SK-N-SH (cell line): ENCODE measurements around the gene VPS11. TPM values are rescaled to one million over a fixed set of nuclear protein-coding genes. Genes with fewer than 3 reads are reported as not detected.

Experiments
- CTCF ChIA-PET: fragments of 300-600, 350-600 bp; formaldehyde crosslinking; extraction: SDS; loops from one replicate; lab custom pipeline; 2021; lab: Yijun Ruan, JAX
- POLR2A ChIA-PET: fragments of 350-600 bp; sonication (Branson Sonifier 250); formaldehyde crosslinking; extraction: SDS; loops from one replicate; lab custom pipeline; 2020; ENCODE audit warnings: antibody characterized with exemption, inconsistent platforms; lab: Yijun Ruan, JAX
- DNase-seq: peaks from one replicate; pipeline ENCODE4 v3.0.0; 2012
- H2AFZ ChIP-seq: fragments of 200-600 bp; sonication (generic); 2 replicates; pipeline ENCODE4 v1.8.1; 2016; ENCODE audit warnings: antibody characterized with exemption, mild to moderate bottlenecking, low read depth
- H3F3A ChIP-seq: fragments of 200-600 bp; sonication (generic); replicated peaks from 2 replicates; pipeline ENCODE3; 2016; ENCODE audit warnings: antibody characterized with exemption, mild to moderate bottlenecking; ENCODE audit not compliant: insufficient read depth
- H3K27ac ChIP-seq, 2 experiments: fragments of 200-500 bp in 1 of 2; fragments of 200-600 bp in 1 of 2; sonication (Bioruptor generic) in 1 of 2; sonication (generic), shearing (Covaris generic) in 1 of 2; 2 replicates each; pipeline versions ENCODE4 v1.5.1 to v1.6.1; 2014 to 2016; ENCODE audit warnings: low read depth in 2 of 2, inconsistent platforms in 1 of 2, low read length in 1 of 2, mild to moderate bottlenecking in 1 of 2, mixed read lengths in 1 of 2
- H3K27me3 ChIP-seq: fragments of 200-600 bp; sonication (generic), shearing (Covaris generic); 2 replicates; pipeline ENCODE4 v1.6.1; 2016; ENCODE audit warnings: mixed run types; ENCODE audit not compliant: insufficient read depth
- H3K36me3 ChIP-seq, 2 experiments: fragments of 200-500 bp in 1 of 2; fragments of 200-600 bp in 1 of 2; sonication (Bioruptor generic) in 1 of 2; sonication (generic) in 1 of 2; replicated peaks in 1 of 2; 2 replicates each; pipeline versions ENCODE3 to v1.5.1; 2014 to 2016; ENCODE audit warnings: low read length in 1 of 2, mild to moderate bottlenecking in 1 of 2; ENCODE audit not compliant: insufficient read depth in 2 of 2, control insufficient read depth in 1 of 2
- H3K4me1 ChIP-seq, 2 experiments: fragments of 200-500 bp in 1 of 2; fragments of 200-600 bp in 1 of 2; sonication (Bioruptor generic) in 1 of 2; sonication (generic), shearing (Covaris generic) in 1 of 2; 2 replicates each; pipeline versions ENCODE4 v1.5.1 to v1.6.1; 2014 to 2016; ENCODE audit warnings: low read depth in 1 of 2, low read length in 1 of 2, mixed run types in 1 of 2; ENCODE audit not compliant: insufficient read depth in 2 of 2, control insufficient read depth in 1 of 2
- H3K4me2 ChIP-seq: fragments of 200-600 bp; sonication (generic), shearing (Covaris generic); 2 replicates; pipeline ENCODE4 v1.6.1; 2017; ENCODE audit warnings: mixed run types
- H3K4me3 ChIP-seq, 2 experiments: fragments of 200-500 bp in 1 of 2; fragments of 200-600 bp in 1 of 2; sonication (Bioruptor generic) in 1 of 2; sonication (generic), shearing (Covaris generic) in 1 of 2; 2 replicates each; pipeline versions ENCODE4 v1.5.1 to v1.8.1; 2014 to 2016; ENCODE audit warnings: low read depth in 2 of 2, inconsistent platforms in 1 of 2, low read length in 1 of 2, mild to moderate bottlenecking in 1 of 2, mixed read lengths in 1 of 2, moderate library complexity in 1 of 2
- H3K79me2 ChIP-seq: fragments of 200-600 bp; sonication (generic); 2 replicates; pipeline ENCODE4 v1.8.1; 2017; ENCODE audit warnings: mild to moderate bottlenecking; ENCODE audit not compliant: insufficient read depth
- H3K9ac ChIP-seq: fragments of 200-600 bp; sonication (generic); 2 replicates; pipeline ENCODE4 v1.6.1; 2017; ENCODE audit warnings: mixed run types
- H3K9me2 ChIP-seq: fragments of 200-600 bp; sonication (generic); 2 replicates; pipeline ENCODE4 v1.6.1; 2017; ENCODE audit warnings: mixed run types
- H3K9me3 ChIP-seq: fragments of 200-600 bp; sonication (generic); 2 replicates; pipeline ENCODE4 v1.6.1; 2017; ENCODE audit warnings: mixed run types, mild to moderate bottlenecking, moderate library complexity
- H4K20me1 ChIP-seq: fragments of 200-600 bp; sonication (generic); 2 replicates; pipeline ENCODE4 v1.6.1; 2017; ENCODE audit warnings: mild to moderate bottlenecking, mixed run types; ENCODE audit not compliant: insufficient read depth
- CHD2 ChIP-seq: fragments of 150-350 bp; IDR thresholded peaks from 2 replicates; pipeline ENCODE4 v1.6.1; 2018; ENCODE audit warnings: low read length; ENCODE audit not compliant: partially characterized antibody
- EZH2phosphoT487 ChIP-seq: fragments of 200-600 bp; sonication (generic); IDR thresholded peaks from 2 replicates; pipeline ENCODE4 v1.6.1; 2017; ENCODE audit warnings: low read depth, mixed run types, mild to moderate bottlenecking, antibody characterized with exemption, moderate library complexity, borderline replicate concordance
- FOXJ3 ChIP-seq: sonication (generic); formaldehyde crosslinking; IDR thresholded peaks from 2 replicates; pipeline ENCODE4 v1.5.1; 2020; ENCODE audit warnings: mild to moderate bottlenecking, missing genetic modification reagents
- GABPA ChIP-seq: IDR thresholded peaks from 2 replicates; pipeline ENCODE4 v1.4.0; 2012; ENCODE audit warnings: low read depth, mild to moderate bottlenecking
- GATA2 ChIP-seq: sonication (generic); formaldehyde crosslinking; IDR thresholded peaks from 2 replicates; pipeline ENCODE4 v1.5.0; 2020; ENCODE audit warnings: mild to moderate bottlenecking, missing genetic modification reagents
- MAX ChIP-seq: IDR thresholded peaks from 2 replicates; pipeline ENCODE4 v1.4.0; 2012; ENCODE audit warnings: low read depth
- MEF2A ChIP-seq: IDR thresholded peaks from 2 replicates; pipeline ENCODE4 v1.4.0; 2012; ENCODE audit warnings: low read depth, borderline replicate concordance
- MXI1 ChIP-seq: IDR thresholded peaks from 2 replicates; pipeline ENCODE4 v1.6.1; 2012; ENCODE audit warnings: mild to moderate bottlenecking, low read depth, low read length, improper control_type of control experiment
- NFIC ChIP-seq: IDR thresholded peaks from 2 replicates; pipeline ENCODE4 v1.4.0; 2012; ENCODE audit warnings: borderline replicate concordance
- NRF1 ChIP-seq: IDR thresholded peaks from 2 replicates; pipeline ENCODE4 v1.6.1; 2012; ENCODE audit warnings: low read depth, mild to moderate bottlenecking, low read length
- POLR2AphosphoS5 ChIP-seq: IDR thresholded peaks from 2 replicates; pipeline ENCODE4 v1.6.1; 2012; ENCODE audit warnings: low read depth, low read length
- RAD21 ChIP-seq: IDR thresholded peaks from 2 replicates; pipeline ENCODE4 v1.6.1; 2012; ENCODE audit warnings: mild to moderate bottlenecking, low read length
- RFX5 ChIP-seq: IDR thresholded peaks from 2 replicates; pipeline ENCODE4 v1.6.1; 2012; ENCODE audit warnings: mild to moderate bottlenecking, improper control_type of control experiment, low read length
- RXRA ChIP-seq: IDR thresholded peaks from 2 replicates; pipeline ENCODE4 v1.4.0; 2012; ENCODE audit warnings: low read depth, mild to moderate bottlenecking, borderline replicate concordance
- TCF12 ChIP-seq: IDR thresholded peaks from 2 replicates; pipeline ENCODE4 v1.4.0; 2012
- TEAD4 ChIP-seq: IDR thresholded peaks from 2 replicates; pipeline ENCODE4 v1.4.0; 2012; ENCODE audit warnings: mild to moderate bottlenecking, borderline replicate concordance; ENCODE audit not compliant: insufficient read depth
- USF1 ChIP-seq: IDR thresholded peaks from 2 replicates; pipeline ENCODE4 v1.4.0; 2012; ENCODE audit warnings: low read depth, borderline replicate concordance
- WGBS: methylation state at CpG from one replicate; pipeline ENCODE4 v1.1.6; 2017; ENCODE audit warnings: low lambda C conversion rate; 5-methylcytosine and 5-hydroxymethylcytosine counted together
- polyA plus RNA-seq, 3 experiments: library from polyadenylated mRNA; depleted of rRNA; stranded (reverse); fragments of >200 nt; gene quantifications; 2 replicates each; pipeline ENCODE4 v1.2.3, GENCODE V29; 2012
- TF ChIP-seq, protein P1 (sequence below): fragments of 150-350 bp; IDR thresholded peaks from 2 replicates; pipeline ENCODE4 v1.6.1; 2017; ENCODE audit warnings: antibody characterized with exemption, low read length, low read depth, borderline replicate concordance
- TF ChIP-seq, protein P2 (sequence below): IDR thresholded peaks from 2 replicates; pipeline ENCODE4 v1.6.1; 2012; ENCODE audit warnings: mild to moderate bottlenecking, low read depth, low read length, moderate library complexity
- TF ChIP-seq, protein P3 (sequence below): fragments of 150-350 bp; IDR thresholded peaks from 2 replicates; pipeline ENCODE4 v1.6.1; 2016; ENCODE audit warnings: mild to moderate bottlenecking, low read depth, low read length

VPS11 gene
- polyA plus RNA-seq, 1 of the 3 experiments (the other 2 are of a cell fraction): 14.8 TPM

DNA sequence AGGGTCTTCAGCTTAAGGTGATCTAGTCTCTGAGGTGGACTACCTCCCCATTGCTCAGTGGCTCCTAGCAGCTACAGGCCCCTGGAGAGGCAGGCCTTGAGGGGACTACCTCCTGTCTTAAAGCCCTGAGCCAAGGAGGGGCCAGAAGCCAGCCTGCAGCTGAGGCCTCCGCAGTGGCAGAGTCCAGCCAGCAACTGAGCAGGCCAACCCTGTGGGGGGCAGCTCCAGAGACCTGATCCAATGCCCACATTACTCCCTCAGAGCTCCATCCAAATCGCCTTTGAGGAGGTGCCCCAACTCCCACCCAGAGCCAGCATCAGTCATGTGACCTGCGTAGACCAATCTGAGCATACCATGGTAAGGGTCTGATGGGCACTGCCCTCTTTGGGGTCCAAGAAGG lies 42.2 kb downstream of the VPS11 start (continued):
- TF ChIP-seq RAD21: no peak
- TF ChIP-seq, protein P1, sequence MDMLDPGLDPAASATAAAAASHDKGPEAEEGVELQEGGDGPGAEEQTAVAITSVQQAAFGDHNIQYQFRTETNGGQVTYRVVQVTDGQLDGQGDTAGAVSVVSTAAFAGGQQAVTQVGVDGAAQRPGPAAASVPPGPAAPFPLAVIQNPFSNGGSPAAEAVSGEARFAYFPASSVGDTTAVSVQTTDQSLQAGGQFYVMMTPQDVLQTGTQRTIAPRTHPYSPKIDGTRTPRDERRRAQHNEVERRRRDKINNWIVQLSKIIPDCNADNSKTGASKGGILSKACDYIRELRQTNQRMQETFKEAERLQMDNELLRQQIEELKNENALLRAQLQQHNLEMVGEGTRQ: no peak
- no peak for TF ChIP-seq GATA2 (CRISPR knock-in tag)

- Histone ChIP-seq H3K4me2 (no peak overlapping the region), H3K9me3 (no peaks in the 10 kb centered on the region), H3K4me1 (peaks cover 15 to 25% of the 10 kb centered on the region in 2 experiments), H3K27ac (no peak overlapping the region), H3K79me2 (peaks cover 30% of the 10 kb centered on the region; the same call in 1 of the 2 replicates), H4K20me1 (no peaks in the 10 kb centered on the region), H3K36me3 (peaks cover 0 to 29% of the 10 kb centered on the region in 2 experiments), H3K9me2 (no peaks in the 10 kb centered on the region), H3K27me3 (no peaks in the 10 kb centered on the region), H2AFZ (no peak overlapping the region), H3F3A (no peaks in the 10 kb centered on the region), H3K9ac (no peak overlapping the region), H3K4me3 (no peak overlapping the region)
- 93% methylated on average over 10 of the region's 10 CpGs for WGBS
- no peak for TF ChIP-seq TCF12
- TF ChIP-seq TEAD4: no peak
- TF ChIP-seq GABPA: no peak
- TF ChIP-seq FOXJ3 (CRISPR knock-in tag): no peak
- no peak for TF ChIP-seq NRF1
- no peak for TF ChIP-seq RFX5
- TF ChIP-seq MEF2A: no peak
- TF ChIP-seq GATA2 (CRISPR knock-in tag): no peak
- TF ChIP-seq USF1: no peak
- no peak for TF ChIP-seq NFIC
- no peak for TF ChIP-seq CHD2
- TF ChIP-seq, protein P2, sequence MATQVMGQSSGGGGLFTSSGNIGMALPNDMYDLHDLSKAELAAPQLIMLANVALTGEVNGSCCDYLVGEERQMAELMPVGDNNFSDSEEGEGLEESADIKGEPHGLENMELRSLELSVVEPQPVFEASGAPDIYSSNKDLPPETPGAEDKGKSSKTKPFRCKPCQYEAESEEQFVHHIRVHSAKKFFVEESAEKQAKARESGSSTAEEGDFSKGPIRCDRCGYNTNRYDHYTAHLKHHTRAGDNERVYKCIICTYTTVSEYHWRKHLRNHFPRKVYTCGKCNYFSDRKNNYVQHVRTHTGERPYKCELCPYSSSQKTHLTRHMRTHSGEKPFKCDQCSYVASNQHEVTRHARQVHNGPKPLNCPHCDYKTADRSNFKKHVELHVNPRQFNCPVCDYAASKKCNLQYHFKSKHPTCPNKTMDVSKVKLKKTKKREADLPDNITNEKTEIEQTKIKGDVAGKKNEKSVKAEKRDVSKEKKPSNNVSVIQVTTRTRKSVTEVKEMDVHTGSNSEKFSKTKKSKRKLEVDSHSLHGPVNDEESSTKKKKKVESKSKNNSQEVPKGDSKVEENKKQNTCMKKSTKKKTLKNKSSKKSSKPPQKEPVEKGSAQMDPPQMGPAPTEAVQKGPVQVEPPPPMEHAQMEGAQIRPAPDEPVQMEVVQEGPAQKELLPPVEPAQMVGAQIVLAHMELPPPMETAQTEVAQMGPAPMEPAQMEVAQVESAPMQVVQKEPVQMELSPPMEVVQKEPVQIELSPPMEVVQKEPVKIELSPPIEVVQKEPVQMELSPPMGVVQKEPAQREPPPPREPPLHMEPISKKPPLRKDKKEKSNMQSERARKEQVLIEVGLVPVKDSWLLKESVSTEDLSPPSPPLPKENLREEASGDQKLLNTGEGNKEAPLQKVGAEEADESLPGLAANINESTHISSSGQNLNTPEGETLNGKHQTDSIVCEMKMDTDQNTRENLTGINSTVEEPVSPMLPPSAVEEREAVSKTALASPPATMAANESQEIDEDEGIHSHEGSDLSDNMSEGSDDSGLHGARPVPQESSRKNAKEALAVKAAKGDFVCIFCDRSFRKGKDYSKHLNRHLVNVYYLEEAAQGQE: no peak
- no peak for TF ChIP-seq MAX
- TF ChIP-seq RXRA: no peak
- no peak for TF ChIP-seq POLR2AphosphoS5
- no peak for TF ChIP-seq MXI1
- TF ChIP-seq, protein P3, sequence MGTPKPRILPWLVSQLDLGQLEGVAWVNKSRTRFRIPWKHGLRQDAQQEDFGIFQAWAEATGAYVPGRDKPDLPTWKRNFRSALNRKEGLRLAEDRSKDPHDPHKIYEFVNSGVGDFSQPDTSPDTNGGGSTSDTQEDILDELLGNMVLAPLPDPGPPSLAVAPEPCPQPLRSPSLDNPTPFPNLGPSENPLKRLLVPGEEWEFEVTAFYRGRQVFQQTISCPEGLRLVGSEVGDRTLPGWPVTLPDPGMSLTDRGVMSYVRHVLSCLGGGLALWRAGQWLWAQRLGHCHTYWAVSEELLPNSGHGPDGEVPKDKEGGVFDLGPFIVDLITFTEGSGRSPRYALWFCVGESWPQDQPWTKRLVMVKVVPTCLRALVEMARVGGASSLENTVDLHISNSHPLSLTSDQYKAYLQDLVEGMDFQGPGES: no peak
- TF ChIP-seq EZH2phosphoT487: no peak
- no peak for DNase-seq
- CTCF ChIA-PET: interaction anchor here (2.4 to 4.5 kb wide), 3 partner anchors 16 to 213 kb away, joined by 6 to 15 read pairs (median 15); a partner anchor contains a TSS
- POLR2A ChIA-PET: interaction anchor here (2.8 kb wide), 1 partner anchor 10 kb away, joined by 11 read pairs; the partner anchor contains the start of gene HINFP
Measured at GRCh38 chr11:119110439-119110838, 42.8 kb downstream of the VPS11 start.
